ENCODE data around the gene COX7B2. TPM values are rescaled to one million over a fixed set of nuclear protein-coding genes. Genes with fewer than 3 reads are reported as not detected.

The COX7B2 gene
- total and polyA plus RNA-seq, 2 of the 4 experiments (the other 2 are of a cell fraction) = not detected

DNA sequence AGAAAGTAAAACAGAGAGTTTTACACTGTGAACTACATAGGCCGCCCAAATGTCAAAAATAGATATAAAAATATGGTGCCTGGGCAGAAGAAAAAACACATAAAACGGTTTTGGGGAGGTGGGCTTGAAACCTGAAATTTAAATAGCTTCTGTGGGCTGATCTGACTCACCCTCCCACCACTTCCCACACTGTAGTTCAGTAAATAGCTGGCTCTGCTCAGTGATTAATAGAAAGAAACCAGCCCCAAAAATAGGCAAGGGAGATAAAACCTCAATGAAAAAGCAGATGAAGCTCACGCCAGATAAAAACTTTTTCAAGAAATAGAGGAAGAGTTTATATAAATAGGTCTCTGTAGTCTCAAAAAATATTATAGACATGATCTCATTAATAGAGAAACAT lies 13.2 kb upstream of the COX7B2 start:
- 0 out of 2 replicates have a peak, but pooled peaks cover 2% of the 10 kb centered on the region for H3K9me1 ChIP-seq (ENCODE audit: insufficient read depth, low read length)
- no TSS peak for BruUV-seq (replicated peaks)
- H3K79me1 ChIP-seq (ENCODE audit: low read depth in 1 of 2, low read length in 2 of 2) = no peaks in the 10 kb centered on the region
- no peak overlapping the region for H3K4me2 ChIP-seq (ENCODE audit: low read depth, low read length)
- no peak overlapping the region for H4K91ac ChIP-seq (ENCODE audit: insufficient read depth, low read depth, low read length)
- H4K20me1 ChIP-seq (ENCODE audit: insufficient read depth, low read length) = no peaks in the 10 kb centered on the region
- DNase-seq = peak; percentile 3
- H3K9me3 ChIP-seq (ENCODE audit: control insufficient read depth, insufficient read depth, low read length) = no peaks in the 10 kb centered on the region
- ChIA-PET CTCF (interaction anchor here (1.2 to 1.7 kb wide), 3 partner anchors 9 to 78 kb away, joined by 3 to 5 read pairs (median 3); no protein-coding TSS in a partner anchor), POLR2A (ENCODE audit: unreplicated experiment) (no interaction called here)
- no peak for ATAC-seq (ENCODE audit: low read depth)
- no peak overlapping the region for H2BK5ac ChIP-seq (ENCODE audit: low read depth, low read length, poor library complexity, severe bottlenecking)
- H3K27ac ChIP-seq (ENCODE audit: insufficient read depth, low read length) = no peak overlapping the region
- in situ Hi-C loops (cut with MboI; ENCODE audit: low sequenced_read_pairs) (no loop called here), intact Hi-C loops (cut with micrococcal nuclease) (no loop called here), dilution Hi-C loops (cut with HindIII; ENCODE audit: low sequenced_read_pairs, unreplicated experiment) (no loop called here)
- no peak overlapping the region for H2AK5ac ChIP-seq (ENCODE audit: low read depth, low read length)
- no peak overlapping the region for H3K56ac ChIP-seq (ENCODE audit: extremely low read depth, insufficient read depth, low read length)
- no peaks in the 10 kb centered on the region; the same call in 1 of the 2 replicates for H3K4me1 ChIP-seq (ENCODE audit: control insufficient read depth, insufficient read depth, low read length)
- no peak overlapping the region for H3K23ac ChIP-seq (ENCODE audit: low read depth, low read length)
- no peaks in the 10 kb centered on the region for H3K36me3 ChIP-seq (ENCODE audit: control insufficient read depth, insufficient read depth, low read length)
- no peaks in the 10 kb centered on the region for H3K27me3 ChIP-seq (ENCODE audit: control insufficient read depth, insufficient read depth, low read length)
- H3K9ac ChIP-seq (ENCODE audit: low read depth, low read length) = no peak overlapping the region
- no peak overlapping the region for H4K8ac ChIP-seq (ENCODE audit: low read depth in 2 of 2, low read length in 2 of 2)
- H2BK120ac ChIP-seq (ENCODE audit: low read depth, low read length) = peak overlapping the region; percentile 6; the same call in 1 of the 2 replicates
- no peak overlapping the region for H2AFZ ChIP-seq (replicated peaks; ENCODE audit: low read length, poor library complexity)
- no peak overlapping the region for H4K5ac ChIP-seq (ENCODE audit: low read depth, low read length)
- TF ChIP-seq RCOR1 (IDR thresholded peaks at IDR 0.05; ENCODE audit: insufficient replicate concordance, low read length) (no peak), MAZ (IDR thresholded peaks at IDR 0.05; ENCODE audit: borderline replicate concordance, low read depth, low read length) (no peak), POLR2A (IDR thresholded peaks at IDR 0.05; ENCODE audit: low read depth, low read length) (no peak), SMC3 (IDR thresholded peaks at IDR 0.05; ENCODE audit: low read depth, low read length) (no peak), CEBPB (IDR thresholded peaks at IDR 0.05; ENCODE audit: low read depth, low read length) (no peak), MAFK (IDR thresholded peaks at IDR 0.05; ENCODE audit: low read depth, low read length) (no peak), CHD1 (IDR thresholded peaks at IDR 0.05; ENCODE audit: low read depth, low read length) (no peak), NFE2L2 (IDR thresholded peaks at IDR 0.05; ENCODE audit: low read depth, low read length) (no peak), MXI1 (IDR thresholded peaks at IDR 0.05; ENCODE audit: borderline replicate concordance, low read depth, low read length) (no peak), RAD21 (IDR thresholded peaks at IDR 0.05; ENCODE audit: low read length) (no peak), BHLHE40 (IDR thresholded peaks at IDR 0.05; ENCODE audit: low read depth, low read length) (no peak), FOS (IDR thresholded peaks at IDR 0.05; ENCODE audit: low read depth, low read length) (no peak), RFX5 (IDR thresholded peaks at IDR 0.05; ENCODE audit: low read depth, low read length) (no peak)
- TF ChIP-seq, protein P1, sequence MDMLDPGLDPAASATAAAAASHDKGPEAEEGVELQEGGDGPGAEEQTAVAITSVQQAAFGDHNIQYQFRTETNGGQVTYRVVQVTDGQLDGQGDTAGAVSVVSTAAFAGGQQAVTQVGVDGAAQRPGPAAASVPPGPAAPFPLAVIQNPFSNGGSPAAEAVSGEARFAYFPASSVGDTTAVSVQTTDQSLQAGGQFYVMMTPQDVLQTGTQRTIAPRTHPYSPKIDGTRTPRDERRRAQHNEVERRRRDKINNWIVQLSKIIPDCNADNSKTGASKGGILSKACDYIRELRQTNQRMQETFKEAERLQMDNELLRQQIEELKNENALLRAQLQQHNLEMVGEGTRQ (IDR thresholded peaks at IDR 0.05; ENCODE audit: low read depth, low read length) = no peak
- TF ChIP-seq, protein P2, sequence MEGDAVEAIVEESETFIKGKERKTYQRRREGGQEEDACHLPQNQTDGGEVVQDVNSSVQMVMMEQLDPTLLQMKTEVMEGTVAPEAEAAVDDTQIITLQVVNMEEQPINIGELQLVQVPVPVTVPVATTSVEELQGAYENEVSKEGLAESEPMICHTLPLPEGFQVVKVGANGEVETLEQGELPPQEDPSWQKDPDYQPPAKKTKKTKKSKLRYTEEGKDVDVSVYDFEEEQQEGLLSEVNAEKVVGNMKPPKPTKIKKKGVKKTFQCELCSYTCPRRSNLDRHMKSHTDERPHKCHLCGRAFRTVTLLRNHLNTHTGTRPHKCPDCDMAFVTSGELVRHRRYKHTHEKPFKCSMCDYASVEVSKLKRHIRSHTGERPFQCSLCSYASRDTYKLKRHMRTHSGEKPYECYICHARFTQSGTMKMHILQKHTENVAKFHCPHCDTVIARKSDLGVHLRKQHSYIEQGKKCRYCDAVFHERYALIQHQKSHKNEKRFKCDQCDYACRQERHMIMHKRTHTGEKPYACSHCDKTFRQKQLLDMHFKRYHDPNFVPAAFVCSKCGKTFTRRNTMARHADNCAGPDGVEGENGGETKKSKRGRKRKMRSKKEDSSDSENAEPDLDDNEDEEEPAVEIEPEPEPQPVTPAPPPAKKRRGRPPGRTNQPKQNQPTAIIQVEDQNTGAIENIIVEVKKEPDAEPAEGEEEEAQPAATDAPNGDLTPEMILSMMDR (conservative IDR thresholded peaks at IDR 0.05; ENCODE audit: low read depth, low read length) = no peak
- TF ChIP-seq, protein P3, sequence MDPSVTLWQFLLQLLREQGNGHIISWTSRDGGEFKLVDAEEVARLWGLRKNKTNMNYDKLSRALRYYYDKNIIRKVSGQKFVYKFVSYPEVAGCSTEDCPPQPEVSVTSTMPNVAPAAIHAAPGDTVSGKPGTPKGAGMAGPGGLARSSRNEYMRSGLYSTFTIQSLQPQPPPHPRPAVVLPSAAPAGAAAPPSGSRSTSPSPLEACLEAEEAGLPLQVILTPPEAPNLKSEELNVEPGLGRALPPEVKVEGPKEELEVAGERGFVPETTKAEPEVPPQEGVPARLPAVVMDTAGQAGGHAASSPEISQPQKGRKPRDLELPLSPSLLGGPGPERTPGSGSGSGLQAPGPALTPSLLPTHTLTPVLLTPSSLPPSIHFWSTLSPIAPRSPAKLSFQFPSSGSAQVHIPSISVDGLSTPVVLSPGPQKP (IDR thresholded peaks at IDR 0.05; ENCODE audit: borderline replicate concordance, low read depth, low read length) = no peak
- WGBS, 2 experiments (ENCODE audit: extremely low coverage in 2 of 2, insufficient read length in 1 of 2) = no CpG with 5 or more reads among the region's 3 CpGs
- H2BK15ac ChIP-seq (ENCODE audit: low read depth, low read length) = no peak overlapping the region
- no peak overlapping the region for H3K18ac ChIP-seq (ENCODE audit: low read depth, low read length)
- H3K4ac ChIP-seq (ENCODE audit: low read depth, low read length) = no peak overlapping the region
- no peak overlapping the region for H3K14ac ChIP-seq (replicated peaks; ENCODE audit: low read depth, low read length)
- H3K4me3 ChIP-seq (ENCODE audit: insufficient read depth, low read depth, low read length) = no peak overlapping the region
- no peak overlapping the region for H2AK9ac ChIP-seq (replicated peaks; ENCODE audit: low read depth, low read length, poor library complexity)
- H2BK20ac ChIP-seq (ENCODE audit: low read depth, low read length) = no peak overlapping the region

All from IMR-90 (cell line).